AG09309 (cell line): Measurements from ENCODE around the gene RBM8A.
"Not testable (repeated sequence)": the region's sequence is repeated elsewhere in the genome, so short reads cannot be mapped to it uniquely, and the experiment has no call there.

Experiments used
- DNase-seq: peaks from one replicate; pipeline ENCODE4 v3.0.0-alpha.2; 2010; ENCODE audit warnings: low read depth
- H3K4me3 ChIP-seq: 2 replicates; pipeline ENCODE4 v1.5.1; 2011; ENCODE audit warnings: mild to moderate bottlenecking, low read depth, low read length, moderate library complexity; ENCODE audit not compliant: control insufficient read depth
- TF ChIP-seq, protein P1 (sequence below): IDR thresholded peaks from 2 replicates; pipeline ENCODE4 v1.5.1; 2011; ENCODE audit warnings: mild to moderate bottlenecking, low read depth, low read length, inconsistent platforms; ENCODE audit not compliant: insufficient read depth, control insufficient read depth; ENCODE audit errors: missing control alignments

Gene RBM8A

DNA sequence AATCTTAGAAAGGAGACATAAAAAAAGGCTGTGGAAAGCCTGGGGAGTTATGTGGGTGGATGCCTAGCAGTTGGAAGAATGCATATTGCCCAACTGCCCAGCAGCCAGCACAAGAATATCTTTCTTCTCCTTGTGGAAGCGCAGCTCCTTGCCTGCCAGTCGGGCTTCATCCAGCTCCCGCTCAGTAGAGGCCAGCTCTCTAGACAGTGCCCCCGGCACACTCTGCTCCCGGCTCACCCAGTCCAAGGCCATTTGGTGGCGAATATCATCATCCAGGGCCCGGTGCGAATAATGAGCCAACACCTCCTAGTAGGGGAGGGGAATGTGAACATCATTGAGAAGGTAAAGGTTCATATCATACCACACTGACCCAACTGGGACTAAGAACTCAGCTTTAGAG, 9.0 kb upstream of the RBM8A start:
- H3K4me3 ChIP-seq = no peak overlapping the region
- no peak for DNase-seq
- TF ChIP-seq, protein P1, sequence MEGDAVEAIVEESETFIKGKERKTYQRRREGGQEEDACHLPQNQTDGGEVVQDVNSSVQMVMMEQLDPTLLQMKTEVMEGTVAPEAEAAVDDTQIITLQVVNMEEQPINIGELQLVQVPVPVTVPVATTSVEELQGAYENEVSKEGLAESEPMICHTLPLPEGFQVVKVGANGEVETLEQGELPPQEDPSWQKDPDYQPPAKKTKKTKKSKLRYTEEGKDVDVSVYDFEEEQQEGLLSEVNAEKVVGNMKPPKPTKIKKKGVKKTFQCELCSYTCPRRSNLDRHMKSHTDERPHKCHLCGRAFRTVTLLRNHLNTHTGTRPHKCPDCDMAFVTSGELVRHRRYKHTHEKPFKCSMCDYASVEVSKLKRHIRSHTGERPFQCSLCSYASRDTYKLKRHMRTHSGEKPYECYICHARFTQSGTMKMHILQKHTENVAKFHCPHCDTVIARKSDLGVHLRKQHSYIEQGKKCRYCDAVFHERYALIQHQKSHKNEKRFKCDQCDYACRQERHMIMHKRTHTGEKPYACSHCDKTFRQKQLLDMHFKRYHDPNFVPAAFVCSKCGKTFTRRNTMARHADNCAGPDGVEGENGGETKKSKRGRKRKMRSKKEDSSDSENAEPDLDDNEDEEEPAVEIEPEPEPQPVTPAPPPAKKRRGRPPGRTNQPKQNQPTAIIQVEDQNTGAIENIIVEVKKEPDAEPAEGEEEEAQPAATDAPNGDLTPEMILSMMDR = no peak

DNA sequence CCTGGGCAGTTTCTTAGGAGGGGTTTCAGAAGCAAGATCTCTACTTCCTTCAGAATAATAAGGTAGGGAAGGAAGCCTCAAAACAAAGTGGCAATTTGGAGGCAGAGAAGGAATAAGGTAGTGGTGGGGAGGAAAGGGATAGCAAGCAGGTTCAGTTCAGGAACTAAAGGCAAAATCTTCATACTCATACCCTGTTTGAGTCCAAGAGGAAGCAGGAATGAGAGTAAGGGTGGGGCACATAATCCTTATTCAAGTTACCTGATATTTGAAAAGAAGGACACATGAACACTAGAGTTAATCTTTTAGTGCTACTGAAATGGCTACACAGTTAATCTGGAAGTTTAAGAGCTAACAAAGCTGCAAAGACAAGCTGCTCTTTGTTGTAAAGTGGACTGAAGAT, 8.4 kb upstream of the RBM8A start:
- TF ChIP-seq, protein P1 = no peak
- H3K4me3 ChIP-seq = no peak overlapping the region
- DNase-seq = no peak

DNA sequence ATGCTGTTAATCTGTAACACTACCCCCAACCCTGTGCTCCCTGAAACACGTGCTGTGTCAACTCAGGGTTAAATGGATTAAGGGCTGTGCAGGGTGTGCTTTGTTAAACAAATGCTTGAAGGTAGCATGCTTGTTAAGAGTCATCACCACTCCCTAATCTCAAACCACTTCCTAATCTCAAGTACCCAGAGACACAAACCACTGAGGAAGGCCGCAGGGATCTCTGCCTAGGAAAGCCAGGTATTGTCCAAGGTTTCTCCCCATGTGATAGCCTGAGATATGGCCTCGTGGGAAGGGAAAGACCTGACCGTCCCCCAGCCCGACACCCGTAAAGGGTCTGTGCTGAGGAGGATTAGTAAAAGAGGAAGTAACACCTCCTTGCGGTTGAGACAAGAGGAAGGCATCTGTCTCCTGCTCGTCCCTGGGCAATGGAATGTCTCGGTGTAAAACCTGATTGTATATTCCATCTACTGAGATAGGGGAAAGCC, 5.3 kb upstream of the RBM8A start:
- not testable (repeated sequence) for H3K4me3 ChIP-seq

DNA sequence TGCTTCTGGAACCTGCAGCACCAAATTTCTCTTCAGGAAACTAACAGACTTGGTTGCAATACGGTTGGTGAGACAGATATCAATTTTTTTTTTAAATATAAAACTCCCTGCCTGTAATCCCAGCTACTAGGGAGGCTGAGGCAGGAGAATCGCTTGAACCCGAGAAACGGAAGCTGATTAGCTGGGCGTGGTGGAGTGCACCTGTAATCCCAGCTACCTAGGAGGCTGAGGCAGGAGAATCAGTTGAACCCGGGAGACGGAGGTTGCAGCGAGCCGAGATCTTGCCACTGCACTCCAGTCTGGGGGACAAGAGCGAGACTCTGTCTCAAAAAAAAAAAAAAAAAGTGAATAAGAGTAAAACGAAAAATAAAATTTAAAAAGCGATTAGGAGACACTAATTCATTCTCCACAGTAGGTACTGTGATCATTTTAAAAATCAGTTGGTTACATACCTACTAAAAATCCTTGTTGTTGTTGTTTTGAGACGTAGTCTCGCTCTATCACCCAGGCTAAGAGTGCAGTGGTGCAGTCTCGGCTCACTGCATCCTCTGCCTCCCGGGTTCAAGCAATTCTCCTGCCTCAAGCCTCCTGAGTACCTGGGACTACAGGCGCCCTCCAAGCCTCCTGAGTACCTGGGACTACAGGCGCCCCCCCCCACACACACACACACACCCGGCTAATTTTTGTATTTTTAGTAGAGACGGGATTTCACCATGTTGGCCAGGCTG, 796 bp upstream of the RBM8A start:
- TF ChIP-seq, protein P1 = no peak
- H3K4me3 ChIP-seq = peak overlapping the region; percentile 82
- DNase-seq = no peak

More for the DNA sequence above, 5.3 kb upstream of the RBM8A start:
- not testable (repeated sequence) for DNase-seq

DNA sequence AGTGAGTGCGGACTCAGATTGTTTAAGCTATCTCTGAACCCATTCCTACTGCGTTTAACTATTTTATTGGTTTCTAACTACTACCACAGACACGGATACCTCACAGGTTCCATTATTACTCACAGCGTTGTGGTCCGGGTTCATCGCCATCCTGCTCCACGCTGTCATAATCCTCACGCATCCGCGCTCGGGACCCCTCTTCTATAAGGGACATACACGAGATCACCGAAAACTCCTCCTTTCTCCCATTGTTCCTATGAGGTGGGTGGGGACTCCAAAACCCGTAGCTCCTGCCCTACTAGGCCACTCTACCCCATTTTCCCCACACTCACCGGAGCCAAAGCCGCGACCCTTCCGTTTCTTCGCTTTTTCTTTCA, 610 bp downstream of the RBM8A start:
- peak overlapping the region; percentile 82 for H3K4me3 ChIP-seq
- TF ChIP-seq, protein P1 = no peak
- DNase-seq = no peak

DNA sequence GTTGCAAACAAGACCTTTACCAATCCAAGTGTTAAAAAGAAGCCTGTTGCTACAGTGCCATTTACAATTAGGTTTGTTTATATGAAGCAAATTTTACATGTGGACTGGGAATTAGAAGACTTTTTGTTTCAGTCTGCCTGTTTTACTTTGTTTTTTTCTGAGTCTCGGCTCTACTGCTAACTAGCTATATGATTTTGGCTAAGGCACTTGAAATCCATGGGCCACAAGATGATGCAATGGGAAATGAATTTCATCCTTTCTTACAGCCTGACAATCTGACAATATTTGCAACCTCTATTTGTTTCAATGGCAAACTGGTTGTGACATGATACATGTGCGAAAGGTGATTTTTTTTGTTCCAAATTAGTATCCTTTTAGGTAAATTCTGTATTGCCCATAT, 5.0 kb downstream of the RBM8A start:
- TF ChIP-seq, protein P1 = no peak
- no peak for DNase-seq

DNA sequence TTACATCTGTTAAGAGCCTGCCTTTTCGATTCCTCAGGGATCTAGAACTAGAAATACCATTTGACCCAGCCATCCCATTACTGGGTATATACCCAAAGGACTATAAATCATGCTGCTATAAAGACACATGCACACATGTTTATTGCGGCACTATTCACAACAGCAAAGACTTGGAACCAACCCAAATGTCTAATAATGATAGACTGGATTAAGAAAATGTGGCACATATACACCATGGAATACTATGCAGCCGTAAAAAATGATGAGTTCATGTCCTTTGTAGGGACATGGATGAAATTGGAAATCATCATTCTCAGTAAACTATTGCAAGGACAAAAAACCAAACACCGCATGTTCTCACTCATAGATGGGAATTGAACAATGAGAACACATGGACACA, 7.0 kb downstream of the RBM8A start:
- H3K4me3 ChIP-seq, DNase-seq: not testable (repeated sequence)

More for the DNA sequence above, 5.0 kb downstream of the RBM8A start:
- no peak overlapping the region for H3K4me3 ChIP-seq
